ENCODE measurements around the gene UTP20. TPM values are rescaled to one million over a fixed set of nuclear protein-coding genes. Genes with fewer than 3 reads are reported as not detected.

Gene UTP20
- 10 to 100 TPM; 58.6 to 58.8 TPM for total RNA-seq
- polyA plus RNA-seq, result 5.8 TPM

- Mint-ChIP-seq H3K9me3 (no peaks in the 10 kb centered on the region), H3K27me3 (peaks cover 11 to 14% of the 10 kb centered on the region in 2 donors), H3K36me3 (peaks cover 0 to 30% (median 1%) of the 10 kb centered on the region in 3 donors), H3K4me3 (peak within 1 kb of the TSS; percentile 96 to 99 (median 97)), H3K4me1 (peaks cover 19 to 29% (median 23%) of the 10 kb centered on the region in 3 donors), H3K27ac (peak within 1 kb of the TSS; percentile 62 to 88 (median 81))
- peak; percentile 88 to 94 (median 91) for DNase-seq
- peak within 1 kb of the TSS; percentile 60 for H3K27ac ChIP-seq (ENCODE audit: low read depth, low read length)
- ChIA-PET CTCF (interaction anchor here (1.2 kb wide), 1 partner anchor 12 kb away, joined by 3 read pairs; no protein-coding TSS in a partner anchor), POLR2A (no interaction called here)
- no peaks in the 10 kb centered on the region for H3K9me3 ChIP-seq (ENCODE audit: low read length)
- H3K36me3 ChIP-seq (ENCODE audit: insufficient read depth, low read length), result peaks cover 4% of the 10 kb centered on the region
- H3K4me1 ChIP-seq (ENCODE audit: insufficient read depth, low read length), result peaks cover 11% of the 10 kb centered on the region
- H3K4me3 ChIP-seq (ENCODE audit: low read length), result peak within 1 kb of the TSS; percentile 98
- no peaks in the 10 kb centered on the region for H3K27me3 ChIP-seq (ENCODE audit: insufficient read depth, low read length, poor library complexity, severe bottlenecking)
Measured at GRCh38 chr12:101280006-101280505, at the start of gene UTP20. Gene UTP20 (plus strand): TSS chr12:101280105. CDS start chr12:101280283, 178 bp downstream.

GRCh38 chr12:101230547-101230946, 49.4 kb upstream of the UTP20 start:
- H3K9me3 ChIP-seq (ENCODE audit: low read length), result no peaks in the 10 kb centered on the region
- Mint-ChIP-seq H3K4me1 (no peaks in the 10 kb centered on the region), H3K27ac (peak overlapping the region in 1 of 8 donors; percentile 1), H3K9me3 (no peaks in the 10 kb centered on the region), H3K4me3 (no peak overlapping the region), H3K36me3 (no peaks in the 10 kb centered on the region), H3K27me3 (peaks cover 4 to 5% of the 10 kb centered on the region in 2 donors)
- no peak overlapping the region for H3K27ac ChIP-seq (ENCODE audit: low read depth, low read length)
- H3K4me1 ChIP-seq (ENCODE audit: insufficient read depth, low read length), result no peaks in the 10 kb centered on the region
- DNase-seq, result no peak
- no peak overlapping the region for H3K4me3 ChIP-seq (ENCODE audit: low read length)
- ChIA-PET CTCF (no interaction called here), POLR2A (no interaction called here)
- no peaks in the 10 kb centered on the region for H3K27me3 ChIP-seq (ENCODE audit: insufficient read depth, low read length, poor library complexity, severe bottlenecking)
- H3K36me3 ChIP-seq (ENCODE audit: insufficient read depth, low read length), result no peaks in the 10 kb centered on the region

- no peaks in the 10 kb centered on the region for H3K9me3 Mint-ChIP-seq
- POLR2A ChIA-PET, result no interaction called here
- H3K4me1 Mint-ChIP-seq, result no peaks in the 10 kb centered on the region
- DNase-seq, result no peak
- peaks cover 4 to 10% of the 10 kb centered on the region in 2 donors for H3K27me3 Mint-ChIP-seq
- H3K4me3 ChIP-seq (ENCODE audit: low read length), result no peak overlapping the region
- no peaks in the 10 kb centered on the region for H3K36me3 ChIP-seq (ENCODE audit: insufficient read depth, low read length)
- H3K27ac ChIP-seq (ENCODE audit: low read depth, low read length), result no peak overlapping the region
- no peaks in the 10 kb centered on the region for H3K4me1 ChIP-seq (ENCODE audit: insufficient read depth, low read length)
- H3K9me3 ChIP-seq (ENCODE audit: low read length), result no peaks in the 10 kb centered on the region
- H3K4me3 Mint-ChIP-seq, result no peak overlapping the region
- CTCF ChIA-PET, result no interaction called here
- H3K27ac Mint-ChIP-seq, result no peak overlapping the region
- no peaks in the 10 kb centered on the region for H3K27me3 ChIP-seq (ENCODE audit: insufficient read depth, low read length, poor library complexity, severe bottlenecking)
- H3K36me3 Mint-ChIP-seq, result no peaks in the 10 kb centered on the region
Measured at GRCh38 chr12:101231636-101232035, 48.3 kb upstream of the UTP20 start.

- H3K27ac Mint-ChIP-seq, result no peak overlapping the region
- Histone ChIP-seq H3K9me3 (ENCODE audit: low read length) (no peaks in the 10 kb centered on the region), H3K4me3 (ENCODE audit: low read length) (no peak overlapping the region), H3K36me3 (ENCODE audit: insufficient read depth, low read length) (no peaks in the 10 kb centered on the region), H3K4me1 (ENCODE audit: insufficient read depth, low read length) (no peaks in the 10 kb centered on the region), H3K27me3 (ENCODE audit: insufficient read depth, low read length, poor library complexity, severe bottlenecking) (no peaks in the 10 kb centered on the region), H3K27ac (ENCODE audit: low read depth, low read length) (no peak overlapping the region)
- no peaks in the 10 kb centered on the region for H3K9me3 Mint-ChIP-seq
- ChIA-PET CTCF (no interaction called here), POLR2A (no interaction called here)
- H3K27me3 Mint-ChIP-seq, result peaks cover 11 to 25% of the 10 kb centered on the region in 2 donors
- H3K4me3 Mint-ChIP-seq, result no peak overlapping the region
- no peaks in the 10 kb centered on the region for H3K4me1 Mint-ChIP-seq
- H3K36me3 Mint-ChIP-seq, result no peaks in the 10 kb centered on the region
- no peak for DNase-seq
Measured at GRCh38 chr12:101235686-101236085, 44.2 kb upstream of the UTP20 start.

- ChIA-PET CTCF (no interaction called here), POLR2A (no interaction called here)
- DNase-seq, result no peak
- Mint-ChIP-seq H3K4me3 (no peak overlapping the region), H3K36me3 (no peaks in the 10 kb centered on the region), H3K4me1 (no peaks in the 10 kb centered on the region), H3K27me3 (peaks cover 10 to 25% of the 10 kb centered on the region in 2 donors), H3K27ac (no peak overlapping the region), H3K9me3 (no peaks in the 10 kb centered on the region)
- no peaks in the 10 kb centered on the region for H3K27me3 ChIP-seq (ENCODE audit: insufficient read depth, low read length, poor library complexity, severe bottlenecking)
- H3K9me3 ChIP-seq (ENCODE audit: low read length), result no peaks in the 10 kb centered on the region
- no peak overlapping the region for H3K27ac ChIP-seq (ENCODE audit: low read depth, low read length)
- H3K4me3 ChIP-seq (ENCODE audit: low read length), result no peak overlapping the region
- H3K4me1 ChIP-seq (ENCODE audit: insufficient read depth, low read length), result no peaks in the 10 kb centered on the region
- no peaks in the 10 kb centered on the region for H3K36me3 ChIP-seq (ENCODE audit: insufficient read depth, low read length)
Measured at GRCh38 chr12:101238306-101238705, 41.6 kb upstream of the UTP20 start.

GRCh38 chr12:101238800-101239329, 41.0 kb upstream of the UTP20 start:
- no peaks in the 10 kb centered on the region for H3K9me3 ChIP-seq (ENCODE audit: low read length)
- no peak overlapping the region for H3K27ac ChIP-seq (ENCODE audit: low read depth, low read length)
- no peak overlapping the region for H3K4me3 ChIP-seq (ENCODE audit: low read length)
- H3K4me1 ChIP-seq (ENCODE audit: insufficient read depth, low read length), result no peaks in the 10 kb centered on the region
- H3K36me3 Mint-ChIP-seq, result no peaks in the 10 kb centered on the region
- no peaks in the 10 kb centered on the region for H3K27me3 ChIP-seq (ENCODE audit: insufficient read depth, low read length, poor library complexity, severe bottlenecking)
- no peaks in the 10 kb centered on the region for H3K36me3 ChIP-seq (ENCODE audit: insufficient read depth, low read length)
- H3K27me3 Mint-ChIP-seq, result peaks cover 10 to 22% of the 10 kb centered on the region in 2 donors
- no peak overlapping the region for H3K4me3 Mint-ChIP-seq
- no peaks in the 10 kb centered on the region for H3K4me1 Mint-ChIP-seq
- DNase-seq, result no peak
- no peak overlapping the region for H3K27ac Mint-ChIP-seq
- no peaks in the 10 kb centered on the region for H3K9me3 Mint-ChIP-seq
- POLR2A ChIA-PET, result no interaction called here
- CTCF ChIA-PET, result no interaction called here

GRCh38 chr12:101243074-101243473, 36.8 kb upstream of the UTP20 start:
- CTCF ChIA-PET, result no interaction called here
- H3K27ac Mint-ChIP-seq, result no peak overlapping the region

GRCh38 chr12:101243616-101244015, 36.3 kb upstream of the UTP20 start:
- Histone ChIP-seq H3K4me3 (ENCODE audit: low read length) (no peak overlapping the region), H3K27me3 (ENCODE audit: insufficient read depth, low read length, poor library complexity, severe bottlenecking) (no peaks in the 10 kb centered on the region), H3K36me3 (ENCODE audit: insufficient read depth, low read length) (no peaks in the 10 kb centered on the region), H3K9me3 (ENCODE audit: low read length) (no peaks in the 10 kb centered on the region), H3K27ac (ENCODE audit: low read depth, low read length) (no peak overlapping the region), H3K4me1 (ENCODE audit: insufficient read depth, low read length) (no peaks in the 10 kb centered on the region)
- Mint-ChIP-seq H3K9me3 (no peaks in the 10 kb centered on the region), H3K27me3 (peaks cover 7 to 8% of the 10 kb centered on the region in 2 donors), H3K36me3 (no peaks in the 10 kb centered on the region), H3K27ac (no peak overlapping the region), H3K4me1 (no peaks in the 10 kb centered on the region), H3K4me3 (no peak overlapping the region)
- CTCF ChIA-PET, result no interaction called here
- no peak for DNase-seq
- POLR2A ChIA-PET, result no interaction called here

More at GRCh38 chr12:101243074-101243473, 36.8 kb upstream of the UTP20 start:
- peaks cover 12 to 13% of the 10 kb centered on the region in 2 donors for H3K27me3 Mint-ChIP-seq
- H3K4me3 ChIP-seq (ENCODE audit: low read length), result no peak overlapping the region
- H3K36me3 ChIP-seq (ENCODE audit: insufficient read depth, low read length), result no peaks in the 10 kb centered on the region
- DNase-seq, result no peak
- H3K9me3 ChIP-seq (ENCODE audit: low read length), result no peaks in the 10 kb centered on the region
- no peaks in the 10 kb centered on the region for H3K4me1 ChIP-seq (ENCODE audit: insufficient read depth, low read length)
- no peak overlapping the region for H3K27ac ChIP-seq (ENCODE audit: low read depth, low read length)
- H3K36me3 Mint-ChIP-seq, result no peaks in the 10 kb centered on the region
- H3K4me1 Mint-ChIP-seq, result no peaks in the 10 kb centered on the region
- H3K27me3 ChIP-seq (ENCODE audit: insufficient read depth, low read length, poor library complexity, severe bottlenecking), result no peaks in the 10 kb centered on the region
- no peaks in the 10 kb centered on the region for H3K9me3 Mint-ChIP-seq
- H3K4me3 Mint-ChIP-seq, result no peak overlapping the region
- POLR2A ChIA-PET, result no interaction called here
